SW480 (cell line): ENCODE measurements around the gene CATSPER1.

Experiments
- DNase-seq: peaks from one replicate; pipeline ENCODE4 v3.0.0-alpha.2; 2016; ENCODE audit warnings: low spot score

Gene CATSPER1

GRCh38 chr11:66026017-66026529, at the start of gene CATSPER1:
Gene CATSPER1, minus strand, starts transcription at chr11:66026479. Its CDS starts 100 bp downstream, at chr11:66026379.
- no peak for DNase-seq

GRCh38 chr11:66075273-66075672, 49.0 kb upstream of the CATSPER1 start:
- DNase-seq = no peak

DNA sequence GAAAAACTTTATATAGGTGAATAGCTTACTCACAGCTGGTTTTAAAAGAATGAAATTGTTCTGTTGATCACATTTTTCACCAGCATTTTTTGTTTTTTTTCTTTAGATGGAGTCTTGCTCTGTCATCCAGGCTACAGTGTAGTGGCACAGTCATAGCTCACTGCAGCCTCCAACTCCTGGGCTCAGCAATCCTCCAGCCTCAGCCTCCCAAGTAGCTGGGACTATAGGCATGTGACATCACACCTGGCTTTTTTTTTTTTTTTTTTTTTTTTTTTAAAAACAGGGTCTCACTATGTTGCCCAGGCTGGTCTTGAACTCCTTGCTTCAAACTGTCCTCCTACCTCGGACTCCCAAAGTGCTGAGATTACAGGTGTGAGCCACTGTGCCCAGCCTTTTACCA, 47.4 kb upstream of the CATSPER1 start:
- DNase-seq = no peak

- DNase-seq = no peak
These were observed 46.2 kb upstream of the CATSPER1 start for GRCh38 chr11:66072518-66072917.

DNA sequence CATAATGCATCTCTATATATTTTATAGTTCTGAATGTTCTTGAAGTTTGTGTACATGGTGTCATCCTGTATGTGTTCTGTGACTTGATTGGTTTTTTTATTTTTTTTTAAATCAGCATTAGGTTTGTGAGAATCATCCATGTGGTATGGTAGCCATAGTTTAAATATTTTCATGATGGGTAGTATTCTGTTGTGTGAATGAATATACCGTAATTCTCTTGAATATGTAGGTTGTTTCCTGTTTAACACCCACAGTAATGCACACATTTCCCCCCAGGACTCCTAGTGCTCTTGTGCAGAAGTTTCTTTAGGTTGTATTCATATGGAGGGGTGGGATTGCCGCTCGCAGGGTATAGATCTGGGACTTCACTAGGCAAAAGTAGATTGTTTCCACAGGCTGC, 45.8 kb upstream of the CATSPER1 start:
- no peak for DNase-seq

GRCh38 chr11:66071381-66071801, 45.1 kb upstream of the CATSPER1 start:
- DNase-seq = no peak

DNA sequence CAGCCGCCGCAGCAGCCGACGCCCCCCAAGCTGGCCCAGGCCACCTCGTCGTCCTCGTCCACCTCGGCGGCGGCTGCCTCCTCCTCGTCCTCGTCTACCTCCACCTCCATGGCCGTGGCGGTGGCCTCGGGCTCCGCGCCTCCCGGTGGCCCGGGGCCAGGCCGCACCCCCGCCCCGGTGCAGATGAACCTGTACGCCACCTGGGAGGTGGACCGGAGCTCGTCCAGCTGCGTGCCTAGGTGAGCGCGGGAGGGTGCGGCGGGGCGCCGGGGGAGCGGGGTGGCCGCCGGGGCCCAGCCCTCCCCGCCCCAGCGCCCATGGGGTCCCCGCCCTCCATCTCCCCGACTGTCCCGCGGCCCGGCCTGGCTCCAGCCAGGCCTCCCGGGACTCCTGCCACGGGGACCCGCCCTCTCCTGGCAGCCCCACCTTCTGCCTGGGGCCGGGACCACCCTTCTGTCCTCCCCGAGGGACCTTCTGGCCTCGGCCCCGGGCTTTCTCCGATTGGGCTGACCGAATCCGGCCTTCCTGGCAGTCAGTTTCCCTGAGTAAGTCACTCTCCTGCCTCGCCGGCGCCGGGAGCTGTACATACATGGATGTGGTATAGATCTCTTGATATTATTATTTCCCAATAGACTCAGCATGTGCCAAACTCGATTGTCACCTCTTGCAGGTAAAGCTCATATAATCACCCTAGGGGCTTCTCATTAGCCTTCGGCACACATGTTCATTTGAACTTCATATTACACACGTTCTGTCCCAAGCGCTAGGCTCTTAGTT, 44.5 kb upstream of the CATSPER1 start:
- peak; percentile 41 for DNase-seq

DNA sequence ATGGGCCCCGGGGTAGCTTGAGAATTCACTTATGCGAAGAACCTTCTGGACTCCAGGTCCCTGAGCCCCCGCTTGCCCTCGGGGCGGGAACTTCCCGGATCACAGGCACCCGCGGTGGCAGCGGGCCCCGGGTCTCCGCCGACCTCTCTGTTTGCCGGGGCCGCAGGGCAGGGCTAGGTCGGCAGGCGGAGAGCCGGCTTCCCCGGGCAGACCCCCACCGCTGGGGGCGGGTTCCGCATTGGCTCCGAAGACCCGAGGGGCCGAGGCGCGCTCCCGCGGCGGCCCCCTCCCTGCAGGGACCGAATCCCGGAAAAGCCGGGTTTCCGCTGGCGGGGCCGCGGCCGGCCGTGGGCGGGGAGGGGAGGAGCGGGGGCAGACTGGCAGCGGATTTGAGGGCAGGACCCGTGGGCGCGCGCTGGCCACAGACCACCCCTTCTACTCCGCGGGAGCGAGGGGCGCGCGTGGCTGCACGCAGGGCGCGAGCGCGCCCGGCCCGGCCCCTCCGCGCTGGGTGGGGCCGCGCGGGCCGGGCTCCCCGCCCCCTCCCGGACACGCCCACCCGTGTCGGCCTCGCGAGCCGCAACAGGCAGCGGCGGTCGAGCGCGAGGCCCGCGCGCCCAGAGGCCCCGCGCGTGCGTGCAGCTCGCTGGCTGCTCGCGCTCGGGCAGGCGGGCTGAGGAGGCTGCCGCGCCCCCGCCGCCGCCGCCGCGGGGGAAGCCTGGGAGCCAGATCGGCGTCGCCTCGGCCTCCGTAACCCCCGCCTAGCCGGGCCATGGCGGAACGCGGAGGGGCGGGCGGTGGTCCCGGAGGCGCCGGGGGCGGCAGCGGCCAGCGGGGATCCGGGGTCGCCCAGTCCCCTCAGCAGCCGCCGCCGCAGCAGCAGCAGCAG, 43.7 kb upstream of the CATSPER1 start, which contains the start of gene PACS1:
PACS1 (plus strand) TSS at position 558 of the 889 bp plus-strand sequence; CDS start at position 773, 215 bp downstream.
- peak; percentile 54 for DNase-seq

- peak; percentile 18 for DNase-seq
These were observed 42.8 kb upstream of the CATSPER1 start for GRCh38 chr11:66068923-66069714.

GRCh38 chr11:66068154-66068821, 42.0 kb upstream of the CATSPER1 start:
- peak; percentile 60 for DNase-seq

DNA sequence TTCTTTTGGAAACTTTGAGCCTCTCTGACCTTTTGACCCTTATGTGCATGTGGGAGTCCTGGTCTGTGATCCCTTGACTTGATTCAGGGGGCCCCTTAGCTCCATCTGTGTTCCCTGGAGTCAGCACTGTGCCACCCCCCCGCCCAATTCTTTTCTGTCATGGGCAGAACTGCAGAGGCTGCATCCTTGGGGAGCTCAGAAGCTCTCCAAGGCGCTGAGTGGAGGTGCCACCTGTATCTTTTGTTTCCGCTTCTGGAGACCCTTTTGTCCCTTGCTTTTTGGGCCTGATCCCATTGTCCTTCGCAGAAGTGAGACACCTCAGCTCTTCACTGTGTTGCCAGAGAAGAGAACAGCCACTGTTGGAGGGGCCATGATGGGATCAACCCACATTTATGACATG, 41.4 kb upstream of the CATSPER1 start:
- no peak for DNase-seq

DNA sequence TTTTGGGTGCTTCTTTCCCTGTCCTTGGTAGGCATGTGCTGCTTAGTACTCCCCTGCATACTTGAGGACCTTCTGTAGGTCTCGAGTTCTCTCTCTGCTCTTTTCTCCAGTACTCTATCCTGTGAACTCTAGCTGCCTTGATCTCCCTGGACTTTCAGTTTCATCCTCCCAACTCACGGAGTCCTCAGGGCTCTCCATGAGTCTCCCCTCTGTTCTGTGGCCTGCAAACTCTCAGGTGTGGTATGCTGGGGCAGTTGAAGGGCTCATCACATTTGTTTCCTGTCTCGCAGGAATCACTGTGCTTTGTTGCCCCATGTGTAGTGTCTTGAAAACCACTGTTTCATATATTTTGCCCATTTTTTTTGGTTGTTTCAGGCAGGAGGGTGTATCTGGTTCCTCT, 40.5 kb upstream of the CATSPER1 start:
- no peak for DNase-seq

DNA sequence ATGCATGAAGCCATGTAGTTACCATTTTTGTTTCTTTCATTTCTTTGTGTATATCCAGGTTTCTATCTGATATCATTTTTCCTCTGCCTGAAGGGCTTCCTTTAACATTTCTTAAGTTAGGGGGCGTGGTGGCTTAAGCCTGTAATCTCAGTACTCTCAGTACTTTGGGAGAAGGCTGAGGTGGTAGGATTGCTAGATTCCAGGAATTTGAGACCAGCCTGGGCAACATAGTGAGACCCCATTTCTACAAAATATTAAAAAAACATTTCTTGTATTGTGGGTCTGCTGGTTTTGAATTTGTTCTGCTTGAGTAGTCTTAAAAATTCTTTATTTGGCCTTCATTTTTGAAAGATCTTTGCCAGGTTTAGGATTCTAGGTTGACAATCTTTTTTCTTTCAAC, 38.3 kb upstream of the CATSPER1 start:
- DNase-seq = no peak

- DNase-seq = no peak
These were observed 37.6 kb upstream of the CATSPER1 start for GRCh38 chr11:66063900-66064299.

- DNase-seq = no peak
These were observed 36.1 kb upstream of the CATSPER1 start for GRCh38 chr11:66062408-66062807.

- no peak for DNase-seq
These were observed 35.0 kb upstream of the CATSPER1 start for GRCh38 chr11:66061268-66061667.

DNA sequence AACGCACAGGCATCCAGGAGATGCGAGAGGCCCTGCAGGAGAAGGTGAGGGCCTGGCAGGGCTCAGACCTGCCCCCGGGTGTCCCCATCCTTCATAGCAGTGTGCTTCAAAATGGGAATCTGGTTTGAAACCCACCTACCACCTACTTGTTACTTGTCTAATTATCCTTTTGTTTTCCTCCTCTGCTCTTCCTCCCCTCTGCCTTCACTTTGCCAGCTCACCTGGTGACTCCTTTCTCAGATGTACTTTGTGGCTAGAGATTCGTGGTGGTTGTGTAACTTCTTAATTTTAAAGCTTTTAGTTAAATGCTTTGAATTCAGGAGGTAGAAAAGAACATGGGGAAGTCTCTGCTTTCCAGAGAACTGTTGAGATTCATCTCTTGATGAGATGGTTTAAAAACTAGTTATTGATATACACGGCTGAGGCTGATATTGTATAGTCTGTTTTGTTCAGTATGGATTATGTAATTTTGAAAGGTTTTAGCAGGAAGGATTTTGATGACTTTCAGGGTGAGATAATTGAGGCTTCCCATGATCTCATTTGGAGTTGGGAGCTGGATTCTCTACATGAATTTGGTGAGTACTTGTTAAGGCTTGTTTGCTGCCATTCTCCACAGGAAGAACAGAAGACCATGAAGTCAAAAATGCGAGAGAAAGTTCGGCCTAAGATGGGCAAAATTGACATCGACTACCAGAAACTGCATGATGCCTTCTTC, 33.8 kb upstream of the CATSPER1 start:
- DNase-seq = no peak

- no peak for DNase-seq
These were observed 30.2 kb upstream of the CATSPER1 start for GRCh38 chr11:66056501-66056900.

DNA sequence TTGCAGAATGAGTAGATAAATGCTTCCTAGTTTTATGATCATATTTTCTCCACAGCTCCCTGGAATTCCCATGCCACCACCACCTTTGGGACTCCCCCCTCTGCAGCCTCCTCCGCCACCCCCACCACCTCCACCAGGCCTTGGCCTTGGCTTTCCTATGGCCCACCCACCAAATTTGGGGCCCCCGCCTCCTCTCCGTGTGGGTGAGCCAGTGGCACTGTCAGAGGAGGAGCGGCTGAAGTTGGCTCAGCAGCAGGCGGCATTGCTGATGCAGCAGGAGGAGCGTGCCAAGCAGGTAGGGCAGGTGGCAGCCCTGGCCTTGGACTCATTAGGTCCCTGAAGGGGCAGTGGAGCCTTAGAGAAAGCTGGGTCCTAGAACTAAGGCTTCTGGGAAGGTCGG, 28.7 kb upstream of the CATSPER1 start:
- no peak for DNase-seq

- DNase-seq = no peak
These were observed 26.3 kb upstream of the CATSPER1 start for GRCh38 chr11:66052664-66052982.
